UCSD-AML1 (cell line): Measurements from ENCODE around the gene ERC2.

Experiments used
- DNase-seq: peaks from one replicate; lab custom pipeline; 2025; ENCODE audit not compliant: unreplicated experiment; lab: John Stamatoyannopoulos, UW

Gene ERC2

GRCh38 chr3:55723653-55724406 lies 744.4 kb downstream of the ERC2 start:
- DNase-seq = no peak

GRCh38 chr3:55721716-55722484 lies 746.4 kb downstream of the ERC2 start:
- no peak for DNase-seq

- no peak for DNase-seq
Measured at GRCh38 chr3:55720614-55721013, 747.7 kb downstream of the ERC2 start.

GRCh38 chr3:55719508-55719907 lies 748.8 kb downstream of the ERC2 start:
- no peak for DNase-seq

- no peak for DNase-seq
Measured at GRCh38 chr3:55719006-55719405, 749.3 kb downstream of the ERC2 start.

GRCh38 chr3:55718521-55718921 lies 749.7 kb downstream of the ERC2 start:
- DNase-seq = no peak

- DNase-seq = no peak
Measured at GRCh38 chr3:55718074-55718473, 750.2 kb downstream of the ERC2 start.

GRCh38 chr3:55717481-55717880 lies 750.8 kb downstream of the ERC2 start:
- no peak for DNase-seq

- DNase-seq = no peak
Measured at GRCh38 chr3:55716611-55717225, 751.5 kb downstream of the ERC2 start.

- no peak for DNase-seq
Measured at GRCh38 chr3:55716044-55716443, 752.2 kb downstream of the ERC2 start.

- no peak for DNase-seq
Measured at GRCh38 chr3:55714057-55714456, 754.2 kb downstream of the ERC2 start.

GRCh38 chr3:55711646-55712045 lies 756.6 kb downstream of the ERC2 start:
- no peak for DNase-seq

- no peak for DNase-seq
Measured at GRCh38 chr3:55709411-55710012, 758.8 kb downstream of the ERC2 start.

- no peak for DNase-seq
Measured at GRCh38 chr3:55708921-55709320, 759.3 kb downstream of the ERC2 start.

- DNase-seq = no peak
Measured at GRCh38 chr3:55708242-55708641, 760.0 kb downstream of the ERC2 start.

- no peak for DNase-seq
Measured at GRCh38 chr3:55704521-55704920, 763.7 kb downstream of the ERC2 start.

GRCh38 chr3:55702822-55703221 lies 765.4 kb downstream of the ERC2 start:
- DNase-seq = no peak

- no peak for DNase-seq
Measured at GRCh38 chr3:55701997-55702396, 766.3 kb downstream of the ERC2 start.

- DNase-seq = no peak
Measured at GRCh38 chr3:55698831-55699230, 769.4 kb downstream of the ERC2 start.

- no peak for DNase-seq
Measured at GRCh38 chr3:55697177-55697865, 770.9 kb downstream of the ERC2 start.

GRCh38 chr3:55692957-55693558 lies 775.2 kb downstream of the ERC2 start:
- no peak for DNase-seq
